Hypothalamus (tissue), 51 donors: ENCODE measurements around the gene KRTAP4-6.
A peak's percentile ranks its signal among the peaks of the same experiment; 100 is the strongest.
"Not testable (repeated sequence)": the region's sequence is repeated elsewhere in the genome, so short reads cannot be mapped to it uniquely, and the experiment has no call there.

Source experiments
- DNase-seq, 51 donors: peaks; one replicate each; lab custom pipeline; 2025; lab: John Stamatoyannopoulos, UW

The KRTAP4-6 gene

GRCh38 chr17:41140360-41141131, at the start of gene KRTAP4-6:
Gene KRTAP4-6 (minus strand): TSS chr17:41140544. CDS start chr17:41140487, 57 bp downstream.
- DNase-seq = no peak

DNA sequence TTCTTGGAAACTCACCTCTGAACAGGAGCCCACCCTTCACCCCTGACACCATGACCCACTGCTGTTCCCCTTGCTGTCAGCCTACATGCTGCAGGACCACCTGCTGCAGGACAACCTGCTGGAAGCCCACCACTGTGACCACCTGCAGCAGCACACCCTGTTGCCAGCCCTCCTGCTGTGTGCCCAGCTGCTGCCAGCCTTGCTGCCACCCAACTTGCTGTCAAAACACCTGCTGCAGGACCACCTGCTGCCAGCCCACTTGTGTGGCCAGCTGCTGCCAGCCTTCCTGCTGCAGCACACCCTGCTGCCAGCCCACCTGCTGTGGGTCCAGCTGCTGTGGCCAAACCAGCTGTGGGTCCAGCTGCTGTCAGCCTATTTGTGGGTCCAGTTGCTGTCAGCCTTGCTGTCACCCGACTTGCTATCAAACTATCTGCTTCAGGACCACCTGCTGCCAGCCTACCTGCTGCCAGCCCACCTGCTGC, 49.5 kb upstream of the KRTAP4-6 start, which contains the start of gene KRTAP9-1:
Gene KRTAP9-1 (plus strand): TSS at position 51 of the 482 bp plus-strand sequence. CDS start 0 bp downstream, at position 51.
- DNase-seq = not testable (repeated sequence)

GRCh38 chr17:41186872-41187271, 46.5 kb upstream of the KRTAP4-6 start:
- no peak for DNase-seq

DNA sequence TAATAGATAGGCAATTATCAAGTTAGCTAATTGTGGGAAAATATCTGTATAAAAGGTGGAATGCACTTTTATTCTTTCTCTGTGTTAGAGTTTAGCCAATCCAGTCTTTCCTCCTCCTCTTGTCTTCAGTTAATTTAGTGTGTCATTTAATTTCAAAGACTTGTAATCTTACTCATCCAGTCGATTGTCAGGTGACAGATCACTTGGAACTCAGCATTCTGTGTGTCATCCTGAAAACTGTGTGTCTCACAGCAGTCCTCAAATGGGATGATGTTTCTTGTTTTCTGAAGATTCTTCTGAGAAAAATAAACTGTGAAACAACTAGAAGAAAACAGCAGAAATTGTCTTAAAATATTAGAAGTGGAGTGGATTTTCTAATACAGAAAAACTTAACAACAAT, 44.7 kb upstream of the KRTAP4-6 start:
- DNase-seq = no peak

DNA sequence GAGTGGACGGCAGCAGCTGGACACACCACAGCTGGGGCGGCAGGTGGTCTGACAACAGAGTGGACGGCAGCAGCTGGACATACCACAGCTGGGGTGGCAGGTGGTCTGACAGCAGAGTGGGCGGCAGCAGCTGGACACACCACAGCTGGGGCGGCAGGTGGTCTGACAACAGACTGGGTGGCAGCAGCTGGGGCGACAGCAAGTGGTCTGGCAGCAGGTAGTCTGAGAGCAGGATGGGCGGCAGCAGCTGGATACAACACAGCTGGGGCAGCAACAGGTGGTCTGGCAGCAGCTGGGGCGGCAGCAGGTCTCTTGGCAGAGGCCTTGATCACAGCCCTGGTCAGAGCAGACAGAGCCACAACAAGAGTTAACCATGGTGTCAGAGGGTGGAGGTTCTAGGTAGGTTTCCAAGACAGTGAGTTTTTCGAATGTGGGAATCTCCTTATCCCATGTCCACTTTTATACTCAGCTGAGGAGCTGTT, 44.2 kb upstream of the KRTAP4-6 start, which contains the start of gene KRTAP4-1:
Gene KRTAP4-1 (minus strand): TSS at position 432 of the 482 bp plus-strand sequence. CDS start 57 bp downstream, at position 375.
- DNase-seq = no peak

- no peak for DNase-seq
Observed at GRCh38 chr17:41178843-41179616, 38.7 kb upstream of the KRTAP4-6 start.

DNA sequence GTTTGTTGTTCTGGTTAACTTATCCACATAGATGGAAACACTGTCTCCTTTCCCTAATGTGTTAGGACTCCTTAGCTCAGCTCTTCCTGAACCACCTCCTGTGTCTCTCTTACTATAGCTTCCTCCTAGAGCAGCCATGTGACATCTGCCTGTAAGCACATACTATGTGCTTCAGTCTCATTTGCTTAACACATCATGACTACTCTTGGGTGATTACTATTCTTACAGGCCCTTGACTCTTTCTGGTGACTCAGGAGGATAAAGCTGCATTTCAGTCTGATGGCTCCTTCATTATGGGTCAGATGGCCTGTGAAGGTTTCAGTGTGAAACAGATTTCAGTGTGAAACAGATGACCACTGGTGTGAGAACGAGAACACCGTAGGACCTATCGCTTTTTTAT, 38.0 kb upstream of the KRTAP4-6 start:
- no peak for DNase-seq

DNA sequence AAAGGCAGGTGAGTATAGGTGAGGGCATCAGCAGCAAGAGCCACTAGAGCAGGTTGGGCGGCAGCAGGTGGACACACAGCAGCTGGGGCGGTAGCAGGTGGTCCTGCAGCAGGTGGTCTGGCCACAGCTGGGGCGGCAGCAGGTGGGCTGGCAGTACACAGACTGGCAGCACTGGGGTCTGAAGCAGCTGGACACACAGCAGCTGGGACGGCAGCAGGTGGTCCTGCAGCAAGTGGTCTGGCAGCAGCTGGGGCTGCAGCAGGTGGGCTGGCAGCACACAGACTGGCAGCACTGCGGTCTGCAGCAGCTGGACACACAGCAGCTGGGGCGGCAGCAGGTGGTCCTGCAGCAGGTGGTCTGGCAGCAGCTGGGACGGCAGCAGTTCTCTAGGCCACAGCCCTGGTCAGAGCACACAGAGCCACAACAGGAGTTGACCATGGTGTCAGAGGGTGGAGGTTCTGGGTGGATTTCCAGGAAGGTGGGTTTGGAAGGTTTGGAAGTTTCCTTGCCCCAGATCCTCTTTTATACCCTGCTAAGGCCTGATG, 37.5 kb upstream of the KRTAP4-6 start, which contains the start of gene KRTAP4-2:
Gene KRTAP4-2 (minus strand): TSS at position 495 of the 545 bp plus-strand sequence. CDS start 57 bp downstream, at position 438.
- no peak for DNase-seq

- DNase-seq = no peak
Observed at GRCh38 chr17:41176744-41177387, 36.5 kb upstream of the KRTAP4-6 start.

GRCh38 chr17:41171886-41172285, 31.5 kb upstream of the KRTAP4-6 start:
- DNase-seq = no peak

GRCh38 chr17:41168121-41168520, 27.8 kb upstream of the KRTAP4-6 start, which contains the start of gene KRTAP4-3:
Gene KRTAP4-3 (minus strand): TSS chr17:41168221. CDS start chr17:41168172, 49 bp downstream.
- DNase-seq = no peak

DNA sequence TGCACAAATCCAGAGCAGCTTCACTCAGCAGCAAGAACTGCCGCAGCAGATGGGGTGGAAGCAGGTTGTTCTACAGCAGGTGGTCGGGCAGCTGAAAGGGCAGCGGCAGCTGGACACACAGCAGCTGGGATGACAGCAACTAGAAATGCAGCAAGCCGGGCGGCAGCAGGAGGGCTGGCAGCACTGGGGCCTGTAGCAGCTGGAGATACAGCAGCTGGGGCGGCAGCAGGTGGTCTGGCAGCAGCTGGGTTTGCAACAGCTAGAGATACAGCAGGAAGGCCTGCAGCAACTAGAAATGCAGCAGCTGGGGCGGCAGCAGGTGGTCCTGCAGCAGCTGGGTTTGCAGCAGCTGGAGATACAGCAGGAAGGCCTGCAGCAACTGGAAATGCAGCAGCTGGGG, 27.2 kb upstream of the KRTAP4-6 start:
- DNase-seq = no peak

DNA sequence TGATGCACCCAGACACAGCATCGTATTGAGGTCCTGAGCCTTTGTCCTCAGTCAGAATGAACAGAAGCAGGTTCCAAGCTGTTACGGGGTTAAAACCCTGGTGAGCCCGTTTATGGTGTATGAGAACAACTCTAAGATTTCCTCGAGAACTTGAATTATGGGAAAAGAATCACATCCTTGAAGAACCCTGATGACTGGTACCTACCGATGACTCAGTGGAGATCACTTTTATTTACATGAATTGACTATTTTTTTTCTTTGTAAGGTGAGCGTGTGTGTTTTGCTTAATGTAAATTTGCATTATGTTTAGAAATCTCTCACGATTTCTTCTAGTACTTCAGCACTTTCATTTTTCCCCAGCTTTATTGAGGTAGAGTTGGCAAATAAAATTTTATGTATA, 23.5 kb upstream of the KRTAP4-6 start:
- DNase-seq = no peak

GRCh38 chr17:41160648-41161047, 20.3 kb upstream of the KRTAP4-6 start, which contains the start of gene KRTAP4-4:
Gene KRTAP4-4 (minus strand): TSS chr17:41160748. CDS start chr17:41160691, 57 bp downstream.
- DNase-seq = no peak

DNA sequence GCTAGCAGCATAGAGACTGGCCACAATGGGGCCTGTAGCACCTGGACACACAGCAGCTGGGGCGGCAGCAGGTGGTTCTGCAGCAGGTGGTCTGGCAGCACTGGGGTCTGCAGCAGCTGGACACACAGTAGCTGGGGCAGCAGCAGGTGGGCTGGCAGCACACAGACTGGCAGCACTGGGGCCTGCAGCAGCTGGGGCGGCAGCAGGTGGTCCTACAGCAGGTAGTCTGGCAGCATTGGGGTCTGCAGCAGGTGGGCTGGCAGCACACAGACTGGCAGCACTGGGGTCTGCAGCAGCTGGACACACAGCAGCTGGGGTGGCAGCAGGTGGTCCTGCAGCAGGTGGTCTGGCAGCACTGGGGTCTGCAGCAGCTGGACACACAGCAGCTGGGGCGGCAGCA, 19.8 kb upstream of the KRTAP4-6 start:
- not testable (repeated sequence) for DNase-seq

- peak in 3 of 51 donors; percentile 0 to 6 (median 1) for DNase-seq
Observed at GRCh38 chr17:41153856-41154255, 13.5 kb upstream of the KRTAP4-6 start.

DNA sequence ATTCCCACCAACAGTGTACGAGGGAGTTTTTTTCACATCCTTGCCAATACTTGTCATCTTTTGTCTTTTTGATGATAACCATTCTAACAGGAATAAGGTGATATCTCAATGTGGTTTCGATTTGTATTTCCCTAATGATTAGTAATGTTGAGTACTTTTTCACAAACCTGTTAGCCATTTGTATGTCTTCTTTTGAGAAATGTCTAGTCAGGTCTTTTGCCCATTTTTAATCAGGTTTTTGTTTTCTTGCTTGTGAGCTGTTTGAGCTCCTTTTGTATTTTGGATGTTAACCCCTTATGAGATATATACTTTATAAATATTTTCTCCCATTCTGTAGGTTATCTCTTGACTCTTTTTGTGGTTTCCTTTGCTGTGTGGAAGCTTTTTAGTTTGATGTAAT, 11.2 kb upstream of the KRTAP4-6 start:
- DNase-seq = no peak

DNA sequence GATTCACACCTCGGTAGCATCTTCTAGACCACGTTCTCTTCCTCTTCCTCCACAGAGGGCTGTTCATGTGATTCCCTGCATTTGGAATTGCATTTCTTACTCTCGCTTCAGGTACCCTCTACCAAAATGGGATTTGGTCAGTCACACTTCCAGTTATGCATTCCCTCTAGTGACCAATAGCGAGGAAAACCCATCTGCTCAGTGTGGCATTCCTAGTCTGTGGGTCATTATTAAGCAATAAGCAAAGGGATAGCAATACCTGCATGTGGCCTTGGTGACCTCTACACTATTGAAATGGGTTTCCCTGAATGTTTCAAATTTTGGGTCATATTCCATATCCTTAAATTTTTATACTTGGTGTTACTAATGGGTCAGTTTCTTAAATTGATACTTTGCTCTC, 9.7 kb upstream of the KRTAP4-6 start:
- no peak for DNase-seq

DNA sequence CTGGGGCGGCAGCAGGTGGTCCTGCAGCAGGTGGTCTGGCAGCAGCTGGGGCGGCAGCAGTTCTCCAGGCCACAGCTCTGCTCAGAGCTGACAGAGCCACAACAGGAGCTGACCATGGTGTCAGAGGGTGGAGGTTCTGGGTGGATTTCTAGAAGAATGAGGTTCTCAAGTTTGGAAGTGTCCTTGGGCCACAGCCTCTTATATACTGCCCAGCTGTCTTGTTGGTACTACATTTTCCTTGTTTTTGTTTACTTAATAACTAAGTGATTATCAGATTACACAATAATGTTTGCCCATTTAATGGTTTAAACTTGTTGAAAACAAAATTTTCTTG, 9.3 kb upstream of the KRTAP4-6 start, which contains the start of gene KRTAP4-5:
Gene KRTAP4-5 (minus strand): TSS at position 174 of the 334 bp plus-strand sequence. CDS start 58 bp downstream, at position 116.
- DNase-seq = no peak
